Epidermal melanocyte (primary cell): ENCODE data around the gene EML6.
A peak's percentile ranks its signal among the peaks of the same experiment; 100 is the strongest.

Source experiments
- DNase-seq: peaks from one replicate; pipeline ENCODE4 v3.0.0; 2011; ENCODE audit warnings: low spot score; ENCODE audit not compliant: insufficient read length

Gene EML6

GRCh38 chr2:54706622-54707021 lies 16.8 kb upstream of the EML6 start:
- no peak for DNase-seq

GRCh38 chr2:54708584-54709335 lies 14.7 kb upstream of the EML6 start:
- no peak for DNase-seq

GRCh38 chr2:54709336-54709809 lies 14.1 kb upstream of the EML6 start:
- no peak for DNase-seq

- DNase-seq, result no peak
These were observed 13.2 kb upstream of the EML6 start for GRCh38 chr2:54710216-54710615.

- DNase-seq, result no peak
These were observed 10.9 kb upstream of the EML6 start for GRCh38 chr2:54712516-54712915.

- no peak for DNase-seq
These were observed 8.5 kb upstream of the EML6 start for GRCh38 chr2:54714996-54715395.

- DNase-seq, result no peak
These were observed 7.1 kb upstream of the EML6 start for GRCh38 chr2:54716375-54716774.

GRCh38 chr2:54720563-54720962 lies 2.9 kb upstream of the EML6 start:
- no peak for DNase-seq

GRCh38 chr2:54722641-54723040 lies 821 bp upstream of the EML6 start:
- no peak for DNase-seq

- DNase-seq, result no peak
These were observed 616 bp downstream of the EML6 start for GRCh38 chr2:54723996-54724559.

GRCh38 chr2:54724560-54725342 lies 1.3 kb downstream of the EML6 start:
- no peak for DNase-seq

GRCh38 chr2:54725343-54726099 lies 2.1 kb downstream of the EML6 start:
- DNase-seq, result no peak

GRCh38 chr2:54726431-54726830 lies 3.0 kb downstream of the EML6 start:
- no peak for DNase-seq

- DNase-seq, result no peak
These were observed 3.5 kb downstream of the EML6 start for GRCh38 chr2:54726940-54727339.

- peak; percentile 26 for DNase-seq
These were observed 5.2 kb downstream of the EML6 start for GRCh38 chr2:54728669-54729120.

- DNase-seq, result no peak
These were observed 12.2 kb downstream of the EML6 start for GRCh38 chr2:54735636-54736035.

GRCh38 chr2:54738281-54738680 lies 14.8 kb downstream of the EML6 start:
- DNase-seq, result no peak

- DNase-seq, result no peak
These were observed 16.9 kb downstream of the EML6 start for GRCh38 chr2:54740333-54740732.

- no peak for DNase-seq
These were observed 17.8 kb downstream of the EML6 start for GRCh38 chr2:54741250-54741649.

- DNase-seq, result no peak
These were observed 26.6 kb downstream of the EML6 start for GRCh38 chr2:54750040-54750439.

GRCh38 chr2:54752439-54752838 lies 29.0 kb downstream of the EML6 start:
- DNase-seq, result no peak
